Measurements from ENCODE around the gene PLCB2.

Gene PLCB2

DNA sequence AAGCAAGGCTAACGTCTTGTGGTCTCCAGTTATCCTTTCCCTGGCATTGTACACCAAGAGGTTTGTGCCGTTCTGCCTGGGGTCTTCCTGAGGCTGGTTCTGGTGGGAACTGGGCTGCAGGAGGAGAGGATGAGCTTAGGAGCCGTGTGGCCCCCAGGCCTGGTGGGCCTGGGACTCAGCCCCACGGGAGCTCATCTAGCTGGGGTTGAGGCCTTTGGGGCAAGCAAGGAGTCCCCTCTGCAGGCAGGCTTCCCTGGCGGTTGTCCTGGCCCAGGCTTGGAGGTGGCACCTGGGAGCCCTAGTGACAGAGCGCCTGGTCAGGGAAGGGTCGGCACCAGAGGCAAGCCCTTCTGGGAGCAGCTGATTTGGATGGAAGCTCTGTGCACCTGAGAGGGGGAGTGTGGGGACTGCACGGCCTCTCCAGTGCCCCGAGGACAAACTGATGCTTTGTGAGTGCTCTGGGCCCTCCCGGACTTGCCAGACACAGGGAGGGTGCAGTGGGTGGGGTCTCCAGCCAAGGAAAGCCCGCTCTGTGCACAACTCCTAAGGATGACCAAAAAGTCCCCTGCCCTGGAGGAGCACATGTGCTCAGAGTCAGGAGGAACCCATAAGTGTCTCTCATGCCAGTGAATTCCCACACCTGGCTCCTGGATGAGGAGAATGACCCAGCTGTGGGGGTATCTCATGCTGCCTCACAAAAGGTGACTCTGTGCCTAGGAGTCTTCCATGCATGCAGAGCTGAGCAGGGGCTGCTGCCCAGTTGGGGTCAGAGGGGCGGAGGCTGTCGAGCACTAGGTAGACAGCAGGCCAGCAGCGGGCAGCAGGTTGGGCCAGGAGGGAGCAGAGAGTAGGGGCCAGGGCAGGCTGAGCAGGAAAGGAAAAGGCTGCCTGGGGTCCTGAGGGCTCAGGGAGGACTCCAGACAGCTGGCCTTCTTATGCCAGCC is 66.2 kb downstream of the PLCB2 start:
- Histone ChIP-seq H3K9ac (ENCODE audit: low read length) (no peak overlapping the region), H3K4me1 (ENCODE audit: insufficient read depth, low read length) (no peaks in the 10 kb centered on the region), H3K9me3 (ENCODE audit: low read length) (no peaks in the 10 kb centered on the region), H3K36me3 (ENCODE audit: insufficient read depth, low read length) (no peaks in the 10 kb centered on the region), H3K4me3 (ENCODE audit: low read depth in 1 of 2, low read length in 2 of 2) (no peak overlapping the region), H3K27ac (ENCODE audit: low read depth, low read length) (no peak overlapping the region), H3K27me3 (ENCODE audit: control insufficient read depth in 1 of 2, insufficient read depth in 2 of 2, low read length in 2 of 2) (peaks cover 0 to 12% of the 10 kb centered on the region in 2 donors)

DNA sequence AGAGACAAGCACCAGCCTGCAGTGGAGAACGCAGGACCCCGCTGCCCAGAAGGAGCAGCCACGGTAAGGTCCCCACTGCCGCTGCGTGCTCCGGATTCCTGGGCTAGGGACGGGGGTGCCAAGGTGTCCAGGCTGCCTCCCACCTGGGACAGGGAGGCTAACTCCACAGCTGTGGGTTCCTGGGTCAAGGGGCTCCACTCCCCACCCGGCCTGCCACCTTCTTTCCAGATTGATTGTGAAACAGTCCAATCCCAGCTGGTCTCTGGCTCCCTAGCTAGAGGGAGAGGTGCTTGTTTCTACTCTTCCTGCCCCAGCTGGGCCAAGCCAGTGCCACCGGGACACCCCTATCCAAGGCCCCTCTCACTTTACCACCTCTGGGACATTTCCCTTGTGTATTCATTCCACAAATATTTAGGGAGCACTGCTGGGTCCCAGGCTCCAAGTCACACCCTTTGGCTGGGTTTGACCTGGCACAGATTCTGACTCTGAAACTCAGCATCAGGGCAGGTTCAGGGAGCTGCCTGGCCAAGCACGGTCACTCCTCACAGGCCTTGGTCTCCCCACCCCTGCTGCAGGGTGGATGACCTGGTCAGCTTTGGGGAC is 67.0 kb downstream of the PLCB2 start:
- Histone ChIP-seq H3K36me3 (ENCODE audit: insufficient read depth, low read length) (no peaks in the 10 kb centered on the region), H3K9ac (ENCODE audit: low read length) (no peak overlapping the region), H3K4me3 (ENCODE audit: low read depth in 1 of 2, low read length in 2 of 2) (no peak overlapping the region), H3K27me3 (ENCODE audit: control insufficient read depth in 1 of 2, insufficient read depth in 2 of 2, low read length in 2 of 2) (peaks cover 0 to 12% of the 10 kb centered on the region in 2 donors), H3K4me1 (ENCODE audit: insufficient read depth, low read length) (no peaks in the 10 kb centered on the region), H3K9me3 (ENCODE audit: low read length) (no peaks in the 10 kb centered on the region), H3K27ac (ENCODE audit: low read depth, low read length) (no peak overlapping the region)

DNA sequence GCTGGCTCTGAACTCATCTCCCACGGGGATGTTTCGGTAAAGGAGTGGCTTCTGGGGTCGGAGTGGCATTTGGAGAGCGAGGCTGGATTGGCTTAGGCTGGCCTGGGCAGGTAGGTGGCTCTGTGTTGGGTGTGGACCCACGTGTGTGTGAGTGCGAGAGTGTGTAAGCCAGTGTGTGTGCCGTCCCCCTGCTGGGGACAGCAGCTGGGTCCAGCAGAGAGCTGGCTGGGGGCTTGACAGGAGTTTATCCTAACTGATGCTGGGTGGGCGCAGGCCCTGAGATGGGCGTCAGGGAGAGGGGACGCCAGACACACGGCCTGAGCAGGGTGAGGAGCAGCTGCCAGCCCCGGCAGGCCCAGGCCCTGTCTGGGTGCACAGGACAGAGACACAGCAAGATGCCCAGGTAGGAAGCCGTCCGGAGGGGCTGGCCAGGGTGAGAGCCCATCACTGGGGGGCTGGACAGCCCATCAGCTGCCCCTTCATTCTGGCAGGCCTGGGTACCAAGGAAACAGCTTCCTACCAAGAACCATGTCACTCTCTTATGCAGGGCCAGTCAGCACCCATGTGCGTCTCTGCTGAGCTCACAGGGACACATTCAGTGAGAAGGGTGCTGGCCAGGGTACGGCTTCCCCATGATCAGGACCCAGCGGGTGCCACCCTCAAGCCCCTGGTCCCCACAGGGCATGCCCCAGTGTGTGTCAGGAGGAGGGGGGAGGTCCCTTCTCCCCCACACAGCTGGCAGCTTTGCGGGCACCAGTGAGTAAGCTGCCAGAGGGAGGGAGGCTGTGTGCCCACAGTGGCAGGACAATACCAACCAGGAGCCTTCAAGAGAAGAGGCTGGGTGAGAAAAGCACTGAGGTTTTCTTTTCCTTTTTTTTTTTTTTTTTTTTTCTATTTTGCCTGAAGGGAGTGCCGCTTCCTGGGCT is 67.8 kb downstream of the PLCB2 start:
- no peaks in the 10 kb centered on the region for H3K36me3 ChIP-seq (ENCODE audit: insufficient read depth, low read length)
- peaks cover 0 to 12% of the 10 kb centered on the region in 2 donors for H3K27me3 ChIP-seq (ENCODE audit: control insufficient read depth in 1 of 2, insufficient read depth in 2 of 2, low read length in 2 of 2)
- no peaks in the 10 kb centered on the region for H3K4me1 ChIP-seq (ENCODE audit: insufficient read depth, low read length)
- no peak overlapping the region for H3K9ac ChIP-seq (ENCODE audit: low read length)
- no peak overlapping the region for H3K4me3 ChIP-seq (ENCODE audit: low read depth in 1 of 2, low read length in 2 of 2)
- H3K9me3 ChIP-seq (ENCODE audit: low read length), result no peaks in the 10 kb centered on the region
- H3K27ac ChIP-seq (ENCODE audit: low read depth, low read length), result no peak overlapping the region

DNA sequence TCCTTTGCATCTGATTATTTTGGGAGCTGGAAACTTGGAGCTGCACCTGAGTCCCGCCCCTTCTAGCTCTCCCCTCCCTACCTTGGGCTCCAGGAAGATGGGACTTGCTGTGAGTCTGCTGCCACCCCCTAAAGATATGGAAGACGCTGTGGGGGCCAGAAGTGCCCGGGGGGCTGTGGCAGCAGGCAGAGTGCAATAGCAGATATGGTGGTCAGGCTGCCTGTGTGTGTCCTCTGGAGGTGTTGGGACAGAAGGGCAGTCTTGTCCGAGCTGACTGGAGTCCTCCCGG is 68.4 kb downstream of the PLCB2 start:
- no peaks in the 10 kb centered on the region for H3K4me1 ChIP-seq (ENCODE audit: insufficient read depth, low read length)
- no peaks in the 10 kb centered on the region for H3K9me3 ChIP-seq (ENCODE audit: low read length)
- no peaks in the 10 kb centered on the region for H3K36me3 ChIP-seq (ENCODE audit: insufficient read depth, low read length)
- H3K4me3 ChIP-seq (ENCODE audit: low read depth in 1 of 2, low read length in 2 of 2), result no peak overlapping the region
- peaks cover 0 to 12% of the 10 kb centered on the region in 2 donors for H3K27me3 ChIP-seq (ENCODE audit: control insufficient read depth in 1 of 2, insufficient read depth in 2 of 2, low read length in 2 of 2)
- H3K27ac ChIP-seq (ENCODE audit: low read depth, low read length), result no peak overlapping the region
- H3K9ac ChIP-seq (ENCODE audit: low read length), result no peak overlapping the region

DNA sequence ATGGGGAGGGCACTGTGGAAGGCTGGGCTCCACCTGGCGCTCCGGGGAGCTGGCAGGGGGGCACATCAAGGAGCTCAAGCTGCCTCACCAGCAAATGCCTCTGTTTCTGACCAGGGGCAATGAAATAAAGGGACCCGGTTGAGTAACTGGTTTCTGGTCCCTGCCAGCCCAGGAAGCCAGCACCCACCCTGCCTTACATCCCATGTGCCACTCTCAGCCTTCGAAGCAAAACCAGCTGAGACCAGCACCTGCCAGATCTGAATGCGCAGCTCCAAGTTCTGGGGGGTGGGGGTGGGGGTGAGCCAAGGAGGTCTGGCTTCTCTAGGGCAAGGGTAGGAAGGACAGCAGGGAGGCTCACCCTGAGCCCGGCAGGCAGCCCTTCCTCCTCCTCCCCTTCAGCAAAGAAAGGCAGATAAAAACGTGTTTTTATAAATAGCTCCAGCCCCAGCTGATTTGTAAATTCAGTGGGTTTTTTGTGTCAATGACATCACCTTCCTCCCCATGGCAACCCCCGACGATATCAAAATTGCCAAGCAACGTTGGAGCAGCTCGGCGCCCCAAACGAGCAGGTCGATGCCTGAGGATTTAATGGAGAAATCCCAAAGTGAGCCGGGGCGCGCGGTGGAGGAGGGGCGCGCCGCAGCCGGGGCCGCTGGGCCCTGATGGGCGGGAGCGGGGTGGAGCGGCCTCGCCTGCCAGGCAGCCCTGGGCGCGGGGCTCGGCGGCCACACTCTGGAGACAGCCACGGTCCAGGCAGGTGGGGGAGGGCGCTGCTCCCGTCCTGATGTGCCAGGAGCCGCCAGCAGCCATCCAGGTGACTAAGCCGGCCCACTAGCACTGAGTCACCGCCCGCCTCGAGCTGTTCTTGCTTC is 69.0 kb downstream of the PLCB2 start, which contains the start of gene PAK6:
Gene PAK6 (plus strand): TSS at position 532 of the 872 bp plus-strand sequence. CDS start 25,723 bp downstream, outside the sequence.
- Histone ChIP-seq H3K9ac (ENCODE audit: low read length) (no peak within 1 kb of the TSS), H3K4me1 (ENCODE audit: insufficient read depth, low read length) (no peaks in the 10 kb centered on the region), H3K4me3 (ENCODE audit: low read depth in 1 of 2, low read length in 2 of 2) (peak within 1 kb of the TSS in 1 of 2 donors; percentile 15), H3K27me3 (ENCODE audit: control insufficient read depth in 1 of 2, insufficient read depth in 2 of 2, low read length in 2 of 2) (peaks cover 0 to 12% of the 10 kb centered on the region in 2 donors), H3K36me3 (ENCODE audit: insufficient read depth, low read length) (no peaks in the 10 kb centered on the region), H3K27ac (ENCODE audit: low read depth, low read length) (no peak within 1 kb of the TSS), H3K9me3 (ENCODE audit: low read length) (no peaks in the 10 kb centered on the region)
